ENCODE data around the gene GRIK4. TPM values are rescaled to one million over a fixed set of nuclear protein-coding genes. Genes with fewer than 3 reads are reported as not detected.

GRIK4 gene
- total RNA-seq, 6 experiments from 2014 or later: 0.07 to 0.11 TPM; not detected in 4

DNA sequence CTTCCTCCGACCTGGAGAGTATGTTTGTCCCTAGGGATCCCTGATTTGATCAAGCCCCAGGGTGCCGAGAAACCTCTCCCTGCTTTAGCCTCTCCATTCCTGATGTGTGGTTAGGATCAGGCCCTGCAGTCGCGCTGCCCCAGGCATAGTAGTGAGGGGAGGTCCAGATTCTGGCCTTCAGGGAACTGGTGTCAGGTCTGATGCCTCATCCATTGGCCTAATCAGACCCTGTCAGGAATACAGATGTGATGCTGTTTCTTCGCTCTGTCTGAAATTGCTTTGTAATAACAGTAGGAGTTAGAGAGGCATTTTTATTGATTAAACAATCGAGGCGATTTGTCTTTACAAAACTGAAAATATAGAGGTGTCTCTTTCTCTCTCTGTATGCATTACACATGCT lies 75.2 kb downstream of the GRIK4 start:
- ATAC-seq (no peak), DNase-seq (no peak)
- H3K27me3 ChIP-seq: no peaks in the 10 kb centered on the region
- no peaks in the 10 kb centered on the region for H3K9me3 ChIP-seq
- no peak overlapping the region for H3K4me3 ChIP-seq
- TF ChIP-seq, protein P1, sequence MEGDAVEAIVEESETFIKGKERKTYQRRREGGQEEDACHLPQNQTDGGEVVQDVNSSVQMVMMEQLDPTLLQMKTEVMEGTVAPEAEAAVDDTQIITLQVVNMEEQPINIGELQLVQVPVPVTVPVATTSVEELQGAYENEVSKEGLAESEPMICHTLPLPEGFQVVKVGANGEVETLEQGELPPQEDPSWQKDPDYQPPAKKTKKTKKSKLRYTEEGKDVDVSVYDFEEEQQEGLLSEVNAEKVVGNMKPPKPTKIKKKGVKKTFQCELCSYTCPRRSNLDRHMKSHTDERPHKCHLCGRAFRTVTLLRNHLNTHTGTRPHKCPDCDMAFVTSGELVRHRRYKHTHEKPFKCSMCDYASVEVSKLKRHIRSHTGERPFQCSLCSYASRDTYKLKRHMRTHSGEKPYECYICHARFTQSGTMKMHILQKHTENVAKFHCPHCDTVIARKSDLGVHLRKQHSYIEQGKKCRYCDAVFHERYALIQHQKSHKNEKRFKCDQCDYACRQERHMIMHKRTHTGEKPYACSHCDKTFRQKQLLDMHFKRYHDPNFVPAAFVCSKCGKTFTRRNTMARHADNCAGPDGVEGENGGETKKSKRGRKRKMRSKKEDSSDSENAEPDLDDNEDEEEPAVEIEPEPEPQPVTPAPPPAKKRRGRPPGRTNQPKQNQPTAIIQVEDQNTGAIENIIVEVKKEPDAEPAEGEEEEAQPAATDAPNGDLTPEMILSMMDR (IDR thresholded peaks at IDR 0.05): no peak
- TF ChIP-seq POLR2A (IDR thresholded peaks at IDR 0.05): no peak
- intact Hi-C loops (cut with DNase I): no loop called here
- no peaks in the 10 kb centered on the region for H3K4me1 ChIP-seq
- no peaks in the 10 kb centered on the region for H3K36me3 ChIP-seq
- H3K27ac ChIP-seq: no peak overlapping the region
- 87% methylated on average over 3 of the region's 7 CpGs for WGBS (ENCODE audit: insufficient coverage, low coverage, low lambda C conversion rate, missing lambda C conversion rate)

DNA sequence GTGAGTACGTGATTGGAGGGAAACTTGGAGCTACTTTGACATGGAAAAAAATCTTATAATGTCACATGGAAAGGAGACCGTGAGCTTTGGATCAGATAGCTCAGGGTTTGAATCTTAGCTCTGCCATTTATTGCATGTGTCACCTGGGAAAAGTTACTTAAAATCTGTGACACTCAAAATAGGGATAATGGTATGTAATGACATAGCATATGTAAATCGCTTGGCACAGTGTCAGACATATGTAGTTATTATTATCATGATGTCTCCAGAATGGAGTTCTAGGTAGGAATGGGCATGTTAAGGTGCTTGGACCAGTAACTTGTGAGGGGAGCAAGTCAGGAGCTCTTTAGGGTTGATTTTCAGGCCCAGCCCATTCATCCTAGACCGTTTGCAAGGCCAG lies 75.8 kb downstream of the GRIK4 start:
- DNase-seq (no peak), ATAC-seq (no peak)
- intact Hi-C loops (cut with DNase I): no loop called here
- H3K4me1 ChIP-seq: no peaks in the 10 kb centered on the region
- no peak for TF ChIP-seq POLR2A (IDR thresholded peaks at IDR 0.05)
- TF ChIP-seq, protein P1 (IDR thresholded peaks at IDR 0.05): no peak
- H3K27ac ChIP-seq: no peak overlapping the region
- no peaks in the 10 kb centered on the region for H3K36me3 ChIP-seq
- no peaks in the 10 kb centered on the region for H3K9me3 ChIP-seq
- no peaks in the 10 kb centered on the region for H3K27me3 ChIP-seq
- no peak overlapping the region for H3K4me3 ChIP-seq
- 56% methylated on average over 2 of the region's 4 CpGs for WGBS (ENCODE audit: insufficient coverage, low coverage, low lambda C conversion rate, missing lambda C conversion rate)

DNA sequence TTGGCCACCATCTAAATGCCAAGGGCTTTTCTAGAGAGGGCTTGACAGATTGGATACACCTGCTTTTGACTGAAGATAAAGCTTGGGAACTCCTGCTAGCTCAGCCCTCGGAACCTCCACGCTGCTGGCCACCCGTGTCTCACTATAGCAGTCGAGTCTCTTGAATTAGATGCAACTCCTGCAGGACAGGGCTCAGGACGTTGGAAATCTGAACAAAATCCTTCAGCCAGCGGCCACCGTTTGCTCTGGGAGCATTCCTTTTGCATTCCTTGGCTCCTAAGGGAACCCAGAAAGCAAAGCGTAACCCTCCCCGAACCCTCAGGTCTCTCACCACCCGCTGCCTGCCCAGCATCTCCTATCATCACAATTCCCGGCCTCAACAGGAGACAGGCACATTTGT lies 77.8 kb downstream of the GRIK4 start:
- no peak overlapping the region for H3K4me3 ChIP-seq
- no peaks in the 10 kb centered on the region for H3K27me3 ChIP-seq
- no peaks in the 10 kb centered on the region for H3K9me3 ChIP-seq
- no peaks in the 10 kb centered on the region for H3K4me1 ChIP-seq
- no peak for DNase-seq
- no peak for ATAC-seq
- H3K27ac ChIP-seq: no peak overlapping the region
- H3K36me3 ChIP-seq: no peaks in the 10 kb centered on the region
- 77% methylated on average over 9 of the region's 11 CpGs for WGBS (ENCODE audit: insufficient coverage, low coverage, low lambda C conversion rate, missing lambda C conversion rate)
- TF ChIP-seq, protein P1 (IDR thresholded peaks at IDR 0.05): no peak
- no peak for TF ChIP-seq POLR2A (IDR thresholded peaks at IDR 0.05)
- intact Hi-C loops (cut with DNase I): no loop called here

DNA sequence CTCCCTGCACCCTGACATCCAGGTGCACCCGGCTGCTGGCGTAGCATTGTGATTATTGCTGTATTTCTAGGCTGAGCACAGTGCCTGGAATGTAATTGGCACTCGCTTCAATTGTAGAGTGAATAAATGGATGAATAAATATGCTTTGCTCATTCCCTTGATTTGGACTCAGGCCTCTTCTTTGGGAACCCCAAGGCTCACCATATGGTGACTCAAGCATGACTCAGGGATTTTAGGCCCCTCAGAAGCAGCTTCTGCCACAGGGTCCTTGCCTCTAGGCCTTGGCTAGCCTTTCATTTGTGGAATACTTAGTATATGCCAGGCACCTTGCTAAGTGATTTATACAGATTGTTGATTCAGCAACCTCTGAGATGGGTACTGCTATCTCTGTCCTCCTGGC lies 78.9 kb downstream of the GRIK4 start:
- H3K36me3 ChIP-seq: no peaks in the 10 kb centered on the region
- no peaks in the 10 kb centered on the region for H3K27me3 ChIP-seq
- H3K27ac ChIP-seq: no peak overlapping the region
- DNase-seq (no peak), ATAC-seq (no peak)
- no peak overlapping the region for H3K4me3 ChIP-seq
- no peaks in the 10 kb centered on the region for H3K9me3 ChIP-seq
- intact Hi-C loops (cut with DNase I): no loop called here
- H3K4me1 ChIP-seq: no peaks in the 10 kb centered on the region
- 90% methylated on average over 3 of the region's 3 CpGs for WGBS (ENCODE audit: insufficient coverage, low coverage, low lambda C conversion rate, missing lambda C conversion rate)
- TF ChIP-seq POLR2A (IDR thresholded peaks at IDR 0.05): no peak
- TF ChIP-seq, protein P1 (IDR thresholded peaks at IDR 0.05): no peak

DNA sequence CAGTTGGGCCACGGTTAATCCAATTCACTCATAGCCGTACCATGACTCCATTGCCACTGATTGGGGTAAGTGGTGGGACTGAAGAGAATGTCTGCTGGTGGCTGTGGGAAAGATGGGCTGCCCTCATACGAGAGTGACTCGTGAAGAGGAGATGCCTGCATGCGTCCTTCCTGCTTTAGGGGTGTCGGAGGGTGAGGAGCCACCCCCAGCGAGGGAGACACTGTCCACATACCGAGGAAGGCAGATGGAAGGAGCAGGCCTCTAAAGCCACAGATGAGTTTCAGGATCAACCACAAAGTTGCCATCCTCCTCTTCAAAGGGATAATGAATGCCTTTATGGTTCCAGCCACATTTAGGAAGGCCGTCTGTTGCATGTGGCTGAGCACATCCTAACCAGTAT lies 83.2 kb downstream of the GRIK4 start:
- Histone ChIP-seq H3K4me3 (no peak overlapping the region), H3K9me3 (no peaks in the 10 kb centered on the region), H3K27ac (no peak overlapping the region), H3K4me1 (no peaks in the 10 kb centered on the region), H3K27me3 (no peaks in the 10 kb centered on the region), H3K36me3 (no peaks in the 10 kb centered on the region)
- DNase-seq (no peak), ATAC-seq (no peak)
- TF ChIP-seq, protein P1 (IDR thresholded peaks at IDR 0.05): no peak
- no peak for TF ChIP-seq POLR2A (IDR thresholded peaks at IDR 0.05)
- intact Hi-C loops (cut with DNase I): no loop called here
- no CpG with 5 or more reads among the region's 9 CpGs for WGBS (ENCODE audit: insufficient coverage, low coverage, low lambda C conversion rate, missing lambda C conversion rate)
